ENCODE data around the gene MAPK4.

The MAPK4 gene

DNA sequence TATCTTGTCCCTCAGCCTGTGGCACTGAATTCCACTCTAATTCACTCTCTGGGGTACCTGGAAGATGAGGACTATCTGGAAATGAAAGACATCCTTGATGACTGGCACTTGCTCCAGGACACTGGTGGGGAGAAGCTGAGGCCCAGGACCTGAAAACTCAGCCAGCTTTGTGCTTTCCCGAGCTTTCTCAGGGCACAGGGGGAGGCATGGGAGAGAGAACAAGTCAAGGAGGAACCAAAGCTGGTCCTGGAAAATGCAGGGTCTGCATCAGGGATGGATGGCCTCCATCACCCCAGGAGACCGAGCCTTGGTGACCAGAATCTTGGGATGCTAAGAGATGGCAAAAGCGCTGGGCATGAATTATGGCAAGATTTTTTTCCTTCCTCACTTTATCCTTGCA lies 65.1 kb downstream of the MAPK4 start:
- no peak for DNase-seq (ENCODE audit: low spot score)

GRCh38 chr18:50626317-50626716 lies 66.4 kb downstream of the MAPK4 start:
- DNase-seq (ENCODE audit: low spot score): no peak

DNA sequence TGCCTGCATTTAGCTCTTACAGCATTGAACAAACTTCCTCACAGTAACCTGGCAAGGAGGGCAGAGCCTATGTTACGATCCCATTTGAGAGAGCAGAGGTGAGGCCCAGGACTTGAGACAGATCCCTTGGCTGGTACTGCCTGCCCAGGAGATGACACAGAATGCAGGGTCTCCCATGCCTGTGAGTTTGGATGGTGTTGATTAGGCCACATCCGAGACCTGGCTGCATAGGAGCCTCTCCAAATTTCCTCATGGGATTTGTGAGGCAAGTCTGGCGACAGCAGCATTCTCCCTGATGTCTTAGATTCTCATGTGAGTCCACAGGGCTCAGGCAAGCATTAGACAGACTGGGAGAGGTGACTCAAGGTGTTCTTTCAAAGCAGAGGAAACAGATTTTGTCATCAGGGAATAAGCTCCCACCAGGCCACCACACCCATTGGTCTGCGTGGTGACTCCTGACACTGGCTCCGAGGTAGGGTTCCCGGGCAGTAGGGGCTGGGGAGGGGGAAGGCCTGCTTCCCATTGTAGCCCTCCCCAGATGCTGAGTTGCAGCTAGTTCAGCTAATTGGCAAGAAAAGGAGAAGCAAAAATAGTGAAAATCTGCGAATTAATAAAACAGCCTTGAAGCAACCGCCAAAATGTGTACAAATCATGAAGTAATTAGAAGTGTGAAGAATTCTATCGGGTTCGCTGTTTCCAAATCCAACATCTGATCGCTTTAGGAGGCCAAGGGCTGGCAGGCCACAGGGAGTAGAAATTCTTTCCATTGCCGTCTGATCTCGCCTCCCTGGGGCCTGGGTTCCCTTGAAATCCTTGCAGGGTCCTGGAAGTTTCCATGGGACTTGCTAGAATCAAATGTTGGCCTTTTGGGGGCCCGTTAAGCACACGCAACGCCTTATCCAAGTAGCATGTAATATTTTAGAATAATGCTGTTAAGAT lies 68.0 kb downstream of the MAPK4 start:
- DNase-seq (ENCODE audit: low spot score): no peak

- no peak for DNase-seq (ENCODE audit: low spot score)
Observed at GRCh38 chr18:50628533-50628905, 68.6 kb downstream of the MAPK4 start.

GRCh38 chr18:50629148-50629631 lies 69.3 kb downstream of the MAPK4 start:
- DNase-seq (ENCODE audit: low spot score): no peak

DNA sequence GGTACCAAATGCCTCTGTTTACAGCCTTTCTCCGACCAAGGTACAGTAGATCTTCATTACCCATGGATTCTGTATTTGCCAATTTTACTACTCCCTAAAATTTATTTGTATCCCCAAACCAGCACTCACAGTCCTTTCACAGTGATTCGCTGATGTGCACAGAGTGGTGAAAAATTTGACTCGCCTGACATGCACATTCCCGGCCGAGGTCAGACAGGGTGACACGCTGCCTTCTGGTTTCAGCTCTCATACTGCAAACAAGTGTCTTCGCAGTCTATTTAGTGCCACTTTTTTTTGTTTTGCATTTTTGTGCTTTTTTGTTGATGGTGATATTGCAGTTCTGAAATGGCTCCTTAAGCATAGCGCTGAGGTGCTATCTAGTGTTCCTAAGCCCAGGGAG lies 71.0 kb downstream of the MAPK4 start:
- no peak for DNase-seq (ENCODE audit: low spot score)

- no peak for DNase-seq (ENCODE audit: low spot score)
Observed at GRCh38 chr18:50632895-50633515, 73.1 kb downstream of the MAPK4 start.

DNA sequence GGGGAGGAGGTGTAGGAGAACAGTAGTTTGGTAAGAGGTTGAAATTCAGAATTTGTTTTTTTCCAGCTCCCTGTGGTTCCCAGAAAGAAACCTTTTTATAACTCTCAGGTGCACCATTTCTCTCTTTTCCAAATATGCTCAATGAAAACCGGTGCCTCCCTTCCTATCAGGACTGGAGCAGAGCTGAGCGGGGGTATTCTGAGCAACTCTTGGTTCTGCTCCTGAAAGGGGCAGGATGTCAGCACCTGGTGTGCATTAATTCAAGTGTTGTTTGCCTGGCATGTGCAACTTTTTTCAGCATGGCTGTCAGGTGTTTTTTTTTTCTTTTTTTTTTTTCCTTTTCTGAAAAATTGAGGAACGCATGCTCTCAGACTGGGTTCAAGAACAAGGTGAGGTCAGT lies 74.1 kb downstream of the MAPK4 start:
- DNase-seq (ENCODE audit: low spot score): no peak

DNA sequence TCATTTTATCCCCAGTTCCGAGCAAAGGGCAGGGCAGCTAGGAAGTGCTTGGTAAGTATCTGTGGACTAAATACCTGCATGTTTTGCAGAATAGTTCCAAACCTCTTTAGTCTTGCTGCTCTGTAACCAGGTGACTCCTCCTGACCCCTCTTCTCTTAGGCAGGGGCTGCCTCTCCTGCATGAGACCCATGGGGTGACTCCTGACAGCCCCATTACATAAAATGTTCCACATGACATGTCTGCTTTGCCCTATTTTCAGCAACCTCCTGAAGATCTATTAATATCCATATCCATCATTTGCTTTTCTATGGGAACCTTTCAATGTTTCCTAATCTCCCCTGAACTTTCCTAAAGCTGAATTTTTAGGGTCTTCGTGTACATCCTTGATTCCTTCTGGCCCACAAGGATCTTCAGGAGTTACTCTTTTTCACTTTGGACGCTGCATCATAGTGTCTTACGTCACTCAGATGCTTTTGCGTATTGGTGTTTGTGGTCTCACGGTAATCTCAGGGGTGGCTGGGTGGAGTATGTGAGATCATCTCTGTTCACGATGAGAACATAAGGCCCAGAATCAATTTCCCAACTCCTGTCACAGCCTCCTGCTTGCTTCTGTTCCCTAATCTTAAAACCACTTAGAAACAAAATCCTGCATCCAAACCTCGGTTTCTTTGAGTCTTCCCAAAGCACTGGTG lies 76.6 kb downstream of the MAPK4 start:
- no peak for DNase-seq (ENCODE audit: low spot score)

DNA sequence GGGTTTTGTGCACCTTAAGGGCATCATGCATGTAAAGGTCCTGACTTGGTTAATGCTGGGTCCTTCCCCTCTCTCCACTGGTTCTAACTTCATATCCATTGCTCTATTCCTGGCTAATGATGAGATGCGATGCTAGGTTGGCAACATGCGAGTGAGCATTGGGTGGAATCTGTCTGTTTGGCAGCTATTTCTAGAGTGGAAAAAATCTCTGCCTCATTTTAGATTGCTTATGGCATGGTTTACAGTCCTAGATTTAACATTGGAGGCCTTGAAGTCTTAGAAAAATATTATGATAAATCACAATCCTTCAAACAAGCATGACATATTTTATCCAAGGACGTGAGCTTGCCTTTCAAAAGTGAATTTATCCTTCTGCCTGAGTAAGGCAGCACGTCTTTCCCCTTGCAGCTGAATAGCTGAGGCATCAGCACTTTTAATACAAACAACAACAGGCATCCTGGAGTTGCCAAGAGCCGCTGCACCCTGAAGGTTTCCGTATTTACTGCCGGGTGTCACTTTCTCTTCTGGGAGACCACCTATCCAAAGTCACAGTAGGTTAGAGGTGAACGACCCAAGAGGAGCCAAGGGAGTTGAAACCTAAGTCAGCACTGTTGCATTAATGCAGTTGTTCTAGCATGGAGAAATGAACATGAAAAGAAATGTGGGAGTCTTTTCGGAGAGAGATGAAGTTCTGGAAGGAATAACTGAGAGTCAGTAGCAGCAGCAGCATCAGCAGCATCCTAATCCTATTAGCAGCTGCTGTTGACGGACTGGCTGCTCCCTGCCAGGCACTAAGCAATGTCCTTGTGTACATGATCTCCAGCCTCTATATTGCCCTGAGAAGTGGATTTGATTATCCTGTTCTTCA lies 78.4 kb downstream of the MAPK4 start:
- DNase-seq (ENCODE audit: low spot score): no peak

DNA sequence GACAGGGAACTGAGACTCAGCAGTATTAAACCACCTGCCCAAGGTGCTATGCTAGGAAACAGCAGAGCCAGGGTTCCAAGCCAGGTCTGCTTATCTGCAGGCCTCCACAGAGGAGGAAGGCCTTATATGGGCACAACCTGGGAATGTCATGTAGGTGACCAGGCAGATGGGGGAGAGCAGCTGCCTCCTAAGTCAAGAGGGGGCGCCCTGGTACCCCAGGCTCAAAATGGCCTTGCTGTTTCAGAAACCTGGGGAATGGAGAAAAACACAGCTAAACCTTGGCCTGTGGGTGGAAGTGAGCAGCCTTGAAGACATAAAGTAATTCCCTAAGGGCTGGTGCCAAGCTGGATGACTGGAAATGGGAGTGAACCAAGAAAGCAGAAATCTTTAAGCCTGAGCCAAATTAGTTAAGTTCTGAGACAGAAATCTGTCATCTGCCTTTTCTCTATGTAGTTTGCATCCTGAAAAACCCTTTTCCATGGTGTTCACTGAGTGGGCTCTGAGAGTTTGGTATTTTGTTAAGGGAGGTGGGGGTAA lies 79.1 kb downstream of the MAPK4 start:
- no peak for DNase-seq (ENCODE audit: low spot score)

GRCh38 chr18:50639711-50640110 lies 79.8 kb downstream of the MAPK4 start:
- DNase-seq (ENCODE audit: low spot score): no peak

- no peak for DNase-seq (ENCODE audit: low spot score)
Observed at GRCh38 chr18:50642439-50642838, 82.6 kb downstream of the MAPK4 start.

DNA sequence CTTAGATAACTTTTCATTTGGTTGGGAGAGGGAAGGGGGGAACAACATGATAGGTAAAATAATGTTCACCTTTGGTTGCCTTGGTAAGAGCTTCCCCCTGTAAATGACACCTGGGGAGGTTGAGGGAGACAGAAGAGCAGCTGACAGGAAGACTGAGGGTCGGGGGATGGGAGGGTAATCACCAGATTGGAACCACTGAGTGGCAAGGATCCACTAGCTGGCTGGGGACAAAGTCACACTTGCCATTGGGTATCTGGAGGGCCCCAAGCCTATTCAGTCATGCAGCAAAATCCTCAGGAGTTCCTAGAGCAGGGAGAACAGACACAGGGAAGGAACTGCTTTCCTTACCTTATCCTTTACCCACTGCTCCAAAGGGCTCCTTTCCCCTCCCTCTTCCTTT lies 84.3 kb downstream of the MAPK4 start:
- no peak for DNase-seq (ENCODE audit: low spot score)

DNA sequence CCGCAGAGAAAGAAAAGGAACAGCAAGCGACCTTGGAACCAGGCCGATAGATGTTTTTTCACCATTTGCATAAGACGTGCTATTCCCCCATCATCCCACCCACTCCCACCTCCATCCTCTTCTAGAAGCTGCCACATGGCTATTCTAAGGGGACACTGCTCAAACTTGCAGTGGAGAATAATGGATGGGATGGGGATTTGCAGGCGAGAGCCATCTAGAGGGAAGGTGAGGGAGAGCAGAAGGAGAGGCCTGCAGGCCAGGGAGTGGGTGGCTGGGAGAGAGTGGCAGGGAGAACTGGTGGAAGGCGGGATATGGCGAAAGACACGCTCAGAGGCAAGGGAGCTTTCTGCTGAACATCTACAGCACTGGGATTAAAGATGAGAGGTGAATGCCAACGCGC lies 84.9 kb downstream of the MAPK4 start:
- DNase-seq (ENCODE audit: low spot score): no peak

DNA sequence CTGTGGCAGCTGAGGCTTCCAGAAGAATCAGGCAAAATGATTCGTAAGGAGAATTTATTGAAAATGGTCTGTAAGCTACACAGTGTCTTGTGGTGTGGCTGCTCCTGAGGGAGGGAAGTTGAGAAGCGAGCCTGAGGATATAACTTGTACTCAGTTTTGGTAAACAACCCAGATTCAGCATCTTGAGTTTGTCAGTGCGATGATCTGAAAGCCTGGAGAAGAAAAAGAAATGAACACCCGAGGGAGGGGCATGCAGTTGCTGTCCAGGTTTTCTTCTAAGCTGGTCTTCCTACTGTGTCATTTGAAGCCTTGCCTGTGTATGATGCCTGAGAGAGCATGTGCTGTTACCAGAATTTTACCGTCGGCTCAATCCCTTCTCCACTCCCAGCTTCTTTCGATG lies 87.3 kb downstream of the MAPK4 start:
- no peak for DNase-seq (ENCODE audit: low spot score)

DNA sequence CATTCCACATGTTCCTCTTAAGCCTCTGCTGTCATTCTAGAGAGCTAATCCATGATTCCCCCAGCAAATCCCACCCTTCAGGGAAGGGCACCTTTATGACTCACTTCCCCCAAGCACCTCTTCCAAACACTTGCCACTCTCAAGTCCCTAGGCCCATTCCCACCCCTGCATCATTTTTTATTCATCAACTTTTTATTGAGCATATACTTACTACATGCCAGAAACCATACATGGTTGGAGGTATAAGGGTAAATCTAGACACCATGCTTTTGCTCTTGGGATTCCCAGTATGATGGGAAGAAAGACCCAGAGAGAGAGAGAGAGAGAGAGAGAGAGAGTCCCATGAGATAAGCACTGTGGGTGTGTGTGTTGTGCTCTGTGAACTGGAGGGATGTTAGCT lies 87.9 kb downstream of the MAPK4 start:
- no peak for DNase-seq (ENCODE audit: low spot score)

DNA sequence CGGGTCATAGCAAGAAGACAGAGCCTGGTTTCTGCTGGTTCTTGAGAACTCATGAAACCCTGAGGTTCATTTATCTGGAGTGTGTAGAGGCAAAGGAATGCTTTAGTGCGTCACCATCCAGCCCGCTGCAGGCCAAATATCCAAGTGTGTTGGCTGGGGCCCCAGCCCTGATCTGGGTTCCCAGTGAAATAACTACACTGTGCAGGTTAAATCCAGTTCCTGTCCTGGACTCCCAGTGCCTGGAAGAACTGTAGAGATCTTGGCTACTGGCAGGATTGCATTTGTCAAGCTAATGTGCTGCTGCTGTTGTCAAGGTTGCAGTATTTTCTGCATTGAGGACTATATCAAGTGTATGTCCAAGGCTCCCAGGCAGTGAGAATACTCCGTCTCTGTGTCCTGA lies 89.9 kb downstream of the MAPK4 start:
- DNase-seq (ENCODE audit: low spot score): no peak

DNA sequence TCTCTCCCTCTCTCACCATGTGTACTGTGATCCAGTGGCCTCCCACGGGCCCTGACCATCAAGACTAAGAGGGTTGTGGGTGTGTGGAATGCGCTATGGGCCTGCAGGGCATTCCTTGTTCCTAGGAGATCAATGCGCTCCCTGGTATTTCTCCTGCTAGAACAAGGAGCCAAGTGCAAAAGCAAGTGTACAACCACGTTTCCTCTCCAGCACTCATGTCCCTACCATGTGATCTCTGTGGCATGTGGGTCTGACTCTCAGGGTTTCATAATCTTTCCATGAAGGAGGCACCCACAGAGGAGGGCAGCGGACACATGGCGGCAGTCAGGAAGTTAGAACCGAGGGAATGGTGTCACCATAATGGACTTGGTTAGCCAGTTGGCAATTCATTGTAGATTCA lies 91.4 kb downstream of the MAPK4 start:
- no peak for DNase-seq (ENCODE audit: low spot score)

DNA sequence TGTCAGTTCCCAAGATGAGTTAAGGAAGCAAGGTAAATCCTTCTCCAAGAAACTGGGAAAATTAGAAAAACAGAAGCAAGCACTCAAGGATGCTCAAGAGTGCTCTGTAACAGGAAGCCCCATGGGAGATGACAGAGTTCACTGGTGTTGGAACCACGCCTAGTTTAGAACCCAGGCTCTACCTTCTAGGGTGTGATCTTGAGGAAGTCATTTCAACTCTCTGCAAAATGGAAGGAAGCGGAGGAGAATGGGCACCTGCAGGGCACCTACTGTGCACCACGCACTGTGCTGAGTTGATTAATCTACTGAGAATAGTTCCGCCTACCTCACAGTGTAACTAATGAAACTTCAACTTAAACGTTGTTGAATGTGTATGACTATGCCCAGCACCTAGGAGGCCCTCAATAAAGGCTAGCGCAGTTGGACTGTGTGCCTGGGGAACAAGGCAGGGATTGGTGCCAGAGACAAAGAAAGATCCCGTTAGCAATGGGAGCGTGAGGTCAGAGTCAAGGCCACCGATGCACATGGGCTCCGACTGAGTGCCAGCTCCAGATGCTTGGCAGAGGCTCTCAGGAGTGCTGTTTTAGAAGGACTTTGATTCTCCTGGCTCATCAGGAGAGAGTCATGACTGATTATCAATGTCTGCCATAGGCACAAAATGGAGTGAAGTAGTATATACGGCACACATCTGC lies 93.7 kb downstream of the MAPK4 start:
- no peak for DNase-seq (ENCODE audit: low spot score)

GRCh38 chr18:50654211-50654610 lies 94.3 kb downstream of the MAPK4 start:
- no peak for DNase-seq (ENCODE audit: low spot score)
